Tibial nerve (tissue), 3 donors: ENCODE measurements around the gene SLC24A3.

Experiments
- POLR2A ChIP-seq, 2 donors: fragments of 450-650 bp; IDR thresholded peaks; one replicate each; pipeline ENCODE4 v1.6.1; 2017; ENCODE audit warnings: antibody characterized with exemption in 2 of 2, mild to moderate bottlenecking in 2 of 2, moderate library complexity in 2 of 2
- TF ChIP-seq, protein P1 (sequence below), 5 experiments: fragments of 200-600 bp in 3 of 5; fragments of 450-650 bp in 2 of 5; sonication (generic) in 3 of 5; IDR thresholded peaks; one replicate each; pipeline ENCODE4 v1.5.1; 2016 to 2019; ENCODE audit warnings: antibody characterized with exemption in 5 of 5, mild to moderate bottlenecking in 3 of 5, moderate library complexity in 2 of 5

DNA sequence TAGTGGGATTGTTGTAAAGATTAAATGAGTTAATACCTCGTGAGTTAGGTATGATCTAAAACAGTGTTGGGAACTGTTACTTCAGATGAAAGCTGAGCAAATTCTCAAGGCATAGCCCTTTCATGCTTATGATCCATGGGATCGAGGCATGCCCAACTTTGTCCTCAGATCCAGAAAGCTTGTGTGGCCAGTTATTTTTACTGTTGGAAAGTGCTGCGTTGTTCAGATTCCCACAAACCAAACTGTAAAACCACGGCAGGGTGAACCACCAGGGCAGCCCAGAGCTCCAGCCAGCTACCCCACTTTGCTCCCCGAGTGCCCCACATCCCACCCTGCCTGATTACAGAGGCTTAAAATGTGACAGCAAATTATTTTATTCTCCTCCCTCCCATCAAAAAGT lies 406.3 kb downstream of the SLC24A3 start:
- TF ChIP-seq, protein P1, sequence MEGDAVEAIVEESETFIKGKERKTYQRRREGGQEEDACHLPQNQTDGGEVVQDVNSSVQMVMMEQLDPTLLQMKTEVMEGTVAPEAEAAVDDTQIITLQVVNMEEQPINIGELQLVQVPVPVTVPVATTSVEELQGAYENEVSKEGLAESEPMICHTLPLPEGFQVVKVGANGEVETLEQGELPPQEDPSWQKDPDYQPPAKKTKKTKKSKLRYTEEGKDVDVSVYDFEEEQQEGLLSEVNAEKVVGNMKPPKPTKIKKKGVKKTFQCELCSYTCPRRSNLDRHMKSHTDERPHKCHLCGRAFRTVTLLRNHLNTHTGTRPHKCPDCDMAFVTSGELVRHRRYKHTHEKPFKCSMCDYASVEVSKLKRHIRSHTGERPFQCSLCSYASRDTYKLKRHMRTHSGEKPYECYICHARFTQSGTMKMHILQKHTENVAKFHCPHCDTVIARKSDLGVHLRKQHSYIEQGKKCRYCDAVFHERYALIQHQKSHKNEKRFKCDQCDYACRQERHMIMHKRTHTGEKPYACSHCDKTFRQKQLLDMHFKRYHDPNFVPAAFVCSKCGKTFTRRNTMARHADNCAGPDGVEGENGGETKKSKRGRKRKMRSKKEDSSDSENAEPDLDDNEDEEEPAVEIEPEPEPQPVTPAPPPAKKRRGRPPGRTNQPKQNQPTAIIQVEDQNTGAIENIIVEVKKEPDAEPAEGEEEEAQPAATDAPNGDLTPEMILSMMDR (IDR thresholded peaks at IDR 0.05): no peak
- TF ChIP-seq POLR2A (IDR thresholded peaks at IDR 0.05): no peak
